SK-N-SH (cell line): Measurements from ENCODE around the gene CBLB. TPM values are rescaled to one million over a fixed set of nuclear protein-coding genes. Genes with fewer than 3 reads are reported as not detected.

Source experiments
- CTCF ChIA-PET: fragments of 300-600, 350-600 bp; formaldehyde crosslinking; extraction: SDS; loops from one replicate; lab custom pipeline; 2021; lab: Yijun Ruan, JAX
- POLR2A ChIA-PET: fragments of 350-600 bp; sonication (Branson Sonifier 250); formaldehyde crosslinking; extraction: SDS; loops from one replicate; lab custom pipeline; 2020; ENCODE audit warnings: antibody characterized with exemption, inconsistent platforms; lab: Yijun Ruan, JAX
- DNase-seq: peaks from one replicate; pipeline ENCODE4 v3.0.0; 2012
- H2AFZ ChIP-seq: fragments of 200-600 bp; sonication (generic); 2 replicates; pipeline ENCODE4 v1.8.1; 2016; ENCODE audit warnings: antibody characterized with exemption, mild to moderate bottlenecking, low read depth
- H3F3A ChIP-seq: fragments of 200-600 bp; sonication (generic); replicated peaks from 2 replicates; pipeline ENCODE3; 2016; ENCODE audit warnings: antibody characterized with exemption, mild to moderate bottlenecking; ENCODE audit not compliant: insufficient read depth
- H3K27ac ChIP-seq, 2 experiments: fragments of 200-500 bp in 1 of 2; fragments of 200-600 bp in 1 of 2; sonication (Bioruptor generic) in 1 of 2; sonication (generic), shearing (Covaris generic) in 1 of 2; 2 replicates each; pipeline versions ENCODE4 v1.5.1 to v1.6.1; 2014 to 2016; ENCODE audit warnings: low read depth in 2 of 2, inconsistent platforms in 1 of 2, low read length in 1 of 2, mild to moderate bottlenecking in 1 of 2, mixed read lengths in 1 of 2
- H3K27me3 ChIP-seq: fragments of 200-600 bp; sonication (generic), shearing (Covaris generic); 2 replicates; pipeline ENCODE4 v1.6.1; 2016; ENCODE audit warnings: mixed run types; ENCODE audit not compliant: insufficient read depth
- H3K36me3 ChIP-seq, 2 experiments: fragments of 200-500 bp in 1 of 2; fragments of 200-600 bp in 1 of 2; sonication (Bioruptor generic) in 1 of 2; sonication (generic) in 1 of 2; replicated peaks in 1 of 2; 2 replicates each; pipeline versions ENCODE3 to v1.5.1; 2014 to 2016; ENCODE audit warnings: low read length in 1 of 2, mild to moderate bottlenecking in 1 of 2; ENCODE audit not compliant: insufficient read depth in 2 of 2, control insufficient read depth in 1 of 2
- H3K4me1 ChIP-seq, 2 experiments: fragments of 200-500 bp in 1 of 2; fragments of 200-600 bp in 1 of 2; sonication (Bioruptor generic) in 1 of 2; sonication (generic), shearing (Covaris generic) in 1 of 2; 2 replicates each; pipeline versions ENCODE4 v1.5.1 to v1.6.1; 2014 to 2016; ENCODE audit warnings: low read depth in 1 of 2, low read length in 1 of 2, mixed run types in 1 of 2; ENCODE audit not compliant: insufficient read depth in 2 of 2, control insufficient read depth in 1 of 2
- H3K4me2 ChIP-seq: fragments of 200-600 bp; sonication (generic), shearing (Covaris generic); 2 replicates; pipeline ENCODE4 v1.6.1; 2017; ENCODE audit warnings: mixed run types
- H3K4me3 ChIP-seq, 2 experiments: fragments of 200-500 bp in 1 of 2; fragments of 200-600 bp in 1 of 2; sonication (Bioruptor generic) in 1 of 2; sonication (generic), shearing (Covaris generic) in 1 of 2; 2 replicates each; pipeline versions ENCODE4 v1.5.1 to v1.8.1; 2014 to 2016; ENCODE audit warnings: low read depth in 2 of 2, inconsistent platforms in 1 of 2, low read length in 1 of 2, mild to moderate bottlenecking in 1 of 2, mixed read lengths in 1 of 2, moderate library complexity in 1 of 2
- H3K79me2 ChIP-seq: fragments of 200-600 bp; sonication (generic); 2 replicates; pipeline ENCODE4 v1.8.1; 2017; ENCODE audit warnings: mild to moderate bottlenecking; ENCODE audit not compliant: insufficient read depth
- H3K9ac ChIP-seq: fragments of 200-600 bp; sonication (generic); 2 replicates; pipeline ENCODE4 v1.6.1; 2017; ENCODE audit warnings: mixed run types
- H3K9me2 ChIP-seq: fragments of 200-600 bp; sonication (generic); 2 replicates; pipeline ENCODE4 v1.6.1; 2017; ENCODE audit warnings: mixed run types
- H3K9me3 ChIP-seq: fragments of 200-600 bp; sonication (generic); 2 replicates; pipeline ENCODE4 v1.6.1; 2017; ENCODE audit warnings: mixed run types, mild to moderate bottlenecking, moderate library complexity
- H4K20me1 ChIP-seq: fragments of 200-600 bp; sonication (generic); 2 replicates; pipeline ENCODE4 v1.6.1; 2017; ENCODE audit warnings: mild to moderate bottlenecking, mixed run types; ENCODE audit not compliant: insufficient read depth
- CTCF ChIP-seq: fragments of 200-600 bp; sonication (generic); IDR thresholded peaks from 2 replicates; pipeline ENCODE4 v1.6.1; 2017; ENCODE audit warnings: antibody characterized with exemption, mild to moderate bottlenecking, moderate library complexity
- EP300 ChIP-seq, 2 experiments: IDR thresholded peaks; 2 replicates each; pipeline versions ENCODE4 v1.4.0 to v1.6.1; 2012; ENCODE audit warnings: borderline replicate concordance in 1 of 2, low read depth in 1 of 2, low read length in 1 of 2
- FOSL2 ChIP-seq: IDR thresholded peaks from 2 replicates; pipeline ENCODE4 v1.4.0; 2012; ENCODE audit warnings: low read depth, mild to moderate bottlenecking, moderate library complexity, borderline replicate concordance
- GATA2 ChIP-seq: sonication (generic); formaldehyde crosslinking; IDR thresholded peaks from 2 replicates; pipeline ENCODE4 v1.5.0; 2020; ENCODE audit warnings: mild to moderate bottlenecking, missing genetic modification reagents
- JUND ChIP-seq: IDR thresholded peaks from 2 replicates; pipeline ENCODE4 v1.4.0; 2012
- MAX ChIP-seq: IDR thresholded peaks from 2 replicates; pipeline ENCODE4 v1.4.0; 2012; ENCODE audit warnings: low read depth
- MEF2A ChIP-seq: IDR thresholded peaks from 2 replicates; pipeline ENCODE4 v1.4.0; 2012; ENCODE audit warnings: low read depth, borderline replicate concordance
- NRF1 ChIP-seq: IDR thresholded peaks from 2 replicates; pipeline ENCODE4 v1.6.1; 2012; ENCODE audit warnings: low read depth, mild to moderate bottlenecking, low read length
- RAD21 ChIP-seq: IDR thresholded peaks from 2 replicates; pipeline ENCODE4 v1.6.1; 2012; ENCODE audit warnings: mild to moderate bottlenecking, low read length
- RCOR1 ChIP-seq: fragments of 150-350 bp; IDR thresholded peaks from 2 replicates; pipeline ENCODE4 v1.6.1; 2017; ENCODE audit warnings: antibody characterized with exemption, low read length
- REST ChIP-seq: IDR thresholded peaks from 2 replicates; pipeline ENCODE4 v1.6.1; 2012; ENCODE audit warnings: mild to moderate bottlenecking, low read depth, low read length, moderate library complexity
- SIN3A ChIP-seq: IDR thresholded peaks from 2 replicates; pipeline ENCODE4 v1.6.1; 2012; ENCODE audit warnings: low read depth, mild to moderate bottlenecking, low read length, moderate library complexity, borderline replicate concordance
- SMC3 ChIP-seq: IDR thresholded peaks from 2 replicates; pipeline ENCODE4 v1.6.1; 2012; ENCODE audit warnings: low read depth, low read length, improper control_type of control experiment
- TEAD4 ChIP-seq: IDR thresholded peaks from 2 replicates; pipeline ENCODE4 v1.4.0; 2012; ENCODE audit warnings: mild to moderate bottlenecking, borderline replicate concordance; ENCODE audit not compliant: insufficient read depth
- USF1 ChIP-seq: IDR thresholded peaks from 2 replicates; pipeline ENCODE4 v1.4.0; 2012; ENCODE audit warnings: low read depth, borderline replicate concordance
- USF2 ChIP-seq: fragments of 150-350 bp; IDR thresholded peaks from 2 replicates; pipeline ENCODE4 v1.6.1; 2017; ENCODE audit warnings: antibody characterized with exemption, low read length, low read depth, borderline replicate concordance
- YY1 ChIP-seq: IDR thresholded peaks from 2 replicates; pipeline ENCODE4 v1.4.0; 2012; ENCODE audit warnings: low read depth, mild to moderate bottlenecking
- ZBTB33 ChIP-seq: IDR thresholded peaks from 2 replicates; pipeline ENCODE4 v1.4.0; 2012; ENCODE audit warnings: low read depth, borderline replicate concordance
- WGBS: methylation state at CpG from one replicate; pipeline ENCODE4 v1.1.6; 2017; ENCODE audit warnings: low lambda C conversion rate; 5-methylcytosine and 5-hydroxymethylcytosine counted together
- polyA plus RNA-seq, 3 experiments: library from polyadenylated mRNA; depleted of rRNA; stranded (reverse); fragments of >200 nt; gene quantifications; 2 replicates each; pipeline ENCODE4 v1.2.3, GENCODE V29; 2012

CBLB gene
- polyA plus RNA-seq, 1 of the 3 experiments (the other 2 are of a cell fraction): 4.4 TPM

GRCh38 chr3:105615814-105616213 is 253.0 kb downstream of the CBLB start:
- Histone ChIP-seq H4K20me1 (no peaks in the 10 kb centered on the region), H3K27ac (no peak overlapping the region), H3K4me2 (no peak overlapping the region), H3K79me2 (no peaks in the 10 kb centered on the region), H3K36me3 (no peaks in the 10 kb centered on the region), H2AFZ (no peak overlapping the region), H3K9me3 (no peaks in the 10 kb centered on the region), H3K4me1 (no peaks in the 10 kb centered on the region), H3F3A (no peaks in the 10 kb centered on the region), H3K9me2 (no peaks in the 10 kb centered on the region), H3K9ac (no peak overlapping the region), H3K4me3 (no peak overlapping the region), H3K27me3 (no peaks in the 10 kb centered on the region)
- TF ChIP-seq EP300 (IDR thresholded peaks at IDR 0.05; ENCODE audit: borderline replicate concordance in 1 of 2, low read depth in 1 of 2, low read length in 1 of 2) (no peak), TEAD4 (no peak), ZBTB33 (no peak), SMC3 (no peak), NRF1 (no peak), RCOR1 (no peak), GATA2 (CRISPR knock-in tag) (no peak), MEF2A (no peak), FOSL2 (no peak), USF2 (no peak), MAX (no peak), YY1 (no peak)
- DNase-seq: no peak
- CTCF ChIA-PET: no interaction called here
- WGBS: 69% methylated on average over 3 of the region's 3 CpGs
- POLR2A ChIA-PET: no interaction called here

GRCh38 chr3:105614288-105615030 is 254.4 kb downstream of the CBLB start:
- H4K20me1 ChIP-seq: no peaks in the 10 kb centered on the region
- H3K4me3 ChIP-seq: no peak overlapping the region
- H3K27ac ChIP-seq: no peak overlapping the region
- H3K36me3 ChIP-seq: no peaks in the 10 kb centered on the region
- H3F3A ChIP-seq: no peaks in the 10 kb centered on the region
- no peak for DNase-seq
- H3K9me3 ChIP-seq: no peaks in the 10 kb centered on the region
- H3K4me1 ChIP-seq: no peaks in the 10 kb centered on the region
- H3K4me2 ChIP-seq: no peak overlapping the region
- ChIA-PET POLR2A (no interaction called here), CTCF (no interaction called here)
- H3K9me2 ChIP-seq: no peaks in the 10 kb centered on the region
- H2AFZ ChIP-seq: no peak overlapping the region
- H3K27me3 ChIP-seq: no peaks in the 10 kb centered on the region
- H3K79me2 ChIP-seq: no peaks in the 10 kb centered on the region
- no peak overlapping the region for H3K9ac ChIP-seq
- TF ChIP-seq RAD21: no peak
- no peak for TF ChIP-seq JUND
- no peak for TF ChIP-seq NRF1
- TF ChIP-seq USF1: no peak
- TF ChIP-seq REST: no peak
- no peak for TF ChIP-seq SIN3A
- no peak for TF ChIP-seq GATA2 (CRISPR knock-in tag)
- TF ChIP-seq CTCF: no peak
